Transverse colon (tissue), 4 donors: ENCODE data around the gene DNAJB6.

Experiments used
- POLR2A ChIP-seq: fragments of 450-650 bp; IDR thresholded peaks from one replicate; pipeline ENCODE4 v1.6.1; 2016; ENCODE audit warnings: antibody characterized with exemption, mild to moderate bottlenecking, moderate library complexity
- POLR2AphosphoS5 ChIP-seq, 3 donors: sonication (generic); formaldehyde crosslinking; IDR thresholded peaks; one replicate each; pipeline ENCODE4 v1.6.1; 2016; ENCODE audit warnings: antibody characterized with exemption in 3 of 3
- TF ChIP-seq, protein P1 (sequence below), 5 experiments: fragments of 200-600 bp in 3 of 5; fragments of 450-650 bp in 2 of 5; sonication (generic) in 3 of 5; IDR thresholded peaks; 1 replicate in 2 of 5; 2 replicates in 3 of 5; pipeline ENCODE4 v1.5.1; 2016 to 2017; ENCODE audit warnings: antibody characterized with exemption in 5 of 5, inconsistent platforms in 3 of 5, mild to moderate bottlenecking in 2 of 5, moderate library complexity in 1 of 5

DNA sequence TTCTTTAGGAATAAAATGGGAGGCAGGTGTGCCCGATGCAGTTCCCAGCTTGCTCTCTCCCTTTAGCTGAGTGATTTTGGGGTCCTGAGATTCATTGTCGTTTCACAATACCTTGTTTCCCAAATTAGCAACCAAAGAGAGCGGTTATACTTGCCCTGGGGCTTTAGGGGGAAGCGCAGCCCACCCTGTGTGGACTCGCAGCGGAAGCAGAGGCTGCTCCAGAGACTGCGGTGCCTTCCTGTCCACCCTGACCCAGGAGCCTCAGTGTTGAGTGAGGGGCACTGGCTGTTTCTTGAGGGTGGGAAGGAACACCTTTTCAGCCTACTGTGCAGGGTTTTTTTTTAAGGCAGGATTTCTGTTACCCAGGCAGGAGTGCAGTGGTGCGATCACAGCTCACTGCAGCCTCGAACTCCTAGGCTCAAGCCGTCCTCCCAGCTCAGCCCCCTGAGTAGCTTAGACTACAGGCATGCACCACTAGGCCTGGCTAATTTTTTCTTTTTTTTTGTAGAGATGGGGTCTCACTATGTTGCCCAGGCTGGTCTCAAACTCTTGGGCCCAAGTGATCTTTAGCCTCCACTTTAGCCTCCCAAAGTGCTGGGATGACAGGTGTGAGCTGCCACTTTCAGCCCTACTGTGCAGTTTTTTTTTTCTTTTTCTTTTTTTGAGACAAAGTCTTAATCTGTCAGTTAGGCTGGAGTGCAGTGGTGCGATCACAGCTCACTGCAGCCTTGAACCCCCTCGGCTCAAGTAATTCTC, 67.0 kb downstream of the DNAJB6 start:
- TF ChIP-seq POLR2A, result no peak
- TF ChIP-seq, protein P1, sequence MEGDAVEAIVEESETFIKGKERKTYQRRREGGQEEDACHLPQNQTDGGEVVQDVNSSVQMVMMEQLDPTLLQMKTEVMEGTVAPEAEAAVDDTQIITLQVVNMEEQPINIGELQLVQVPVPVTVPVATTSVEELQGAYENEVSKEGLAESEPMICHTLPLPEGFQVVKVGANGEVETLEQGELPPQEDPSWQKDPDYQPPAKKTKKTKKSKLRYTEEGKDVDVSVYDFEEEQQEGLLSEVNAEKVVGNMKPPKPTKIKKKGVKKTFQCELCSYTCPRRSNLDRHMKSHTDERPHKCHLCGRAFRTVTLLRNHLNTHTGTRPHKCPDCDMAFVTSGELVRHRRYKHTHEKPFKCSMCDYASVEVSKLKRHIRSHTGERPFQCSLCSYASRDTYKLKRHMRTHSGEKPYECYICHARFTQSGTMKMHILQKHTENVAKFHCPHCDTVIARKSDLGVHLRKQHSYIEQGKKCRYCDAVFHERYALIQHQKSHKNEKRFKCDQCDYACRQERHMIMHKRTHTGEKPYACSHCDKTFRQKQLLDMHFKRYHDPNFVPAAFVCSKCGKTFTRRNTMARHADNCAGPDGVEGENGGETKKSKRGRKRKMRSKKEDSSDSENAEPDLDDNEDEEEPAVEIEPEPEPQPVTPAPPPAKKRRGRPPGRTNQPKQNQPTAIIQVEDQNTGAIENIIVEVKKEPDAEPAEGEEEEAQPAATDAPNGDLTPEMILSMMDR (IDR thresholded peaks at IDR 0.05), result no peak
- TF ChIP-seq POLR2AphosphoS5 (IDR thresholded peaks at IDR 0.05), result no peak
